ENCODE results near the gene STUM. TPM values are rescaled to one million over a fixed set of nuclear protein-coding genes. Genes with fewer than 3 reads are reported as not detected.

STUM gene
- total and polyA plus RNA-seq, 2 donors (not counting 1 experiment from before 2014, with no cell fraction given) = 0.01 TPM; not detected in 1

GRCh38 chr1:226586650-226587422 lies 38.3 kb downstream of the STUM start:
- Histone ChIP-seq H3K4me1 (ENCODE audit: control insufficient read depth, extremely low read depth, insufficient read depth, low read length) (no peaks in the 10 kb centered on the region), H3K36me3 (ENCODE audit: control insufficient read depth, insufficient read depth, low read length) (no peaks in the 10 kb centered on the region), H3K9ac (ENCODE audit: insufficient read depth, low read length) (no peak overlapping the region), H3K9me3 (ENCODE audit: control insufficient read depth, insufficient read depth, low read depth, low read length) (no peaks in the 10 kb centered on the region), H3K27me3 (ENCODE audit: control insufficient read depth, insufficient read depth, low read length) (no peaks in the 10 kb centered on the region), H3K79me2 (ENCODE audit: control insufficient read depth, insufficient read depth, low read length) (no peaks in the 10 kb centered on the region), H3K27ac (ENCODE audit: insufficient read depth, low read length) (no peak overlapping the region), H4K20me1 (ENCODE audit: control insufficient read depth, extremely low read depth, insufficient read depth, low read length) (no peaks in the 10 kb centered on the region), H3K4me3 (replicated peaks in 1 of 4; ENCODE audit: control extremely low read depth in 1 of 4, insufficient read depth in 1 of 4, low read depth in 3 of 4, low read length in 4 of 4) (no peak overlapping the region), H3K4me2 (ENCODE audit: extremely low read depth, insufficient read depth, low read length) (no peak overlapping the region), H2AFZ (ENCODE audit: low read length) (no peak overlapping the region)
- no peak for DNase-seq (ENCODE audit: low read depth in 2 of 2)
- TF ChIP-seq CTCF (conservative IDR thresholded peaks at IDR 0.05 in 1 of 2, IDR thresholded peaks at IDR 0.05 in 1 of 2; ENCODE audit: low read depth in 1 of 2, low read length in 2 of 2) = no peak
- no peak for TF ChIP-seq EZH2 (IDR thresholded peaks at IDR 0.05; ENCODE audit: low read length, missing control alignments)

GRCh38 chr1:226588484-226588883 lies 39.9 kb downstream of the STUM start:
- no peak overlapping the region for H3K4me2 ChIP-seq (ENCODE audit: extremely low read depth, insufficient read depth, low read length)
- no peak for DNase-seq (ENCODE audit: low read depth in 2 of 2)
- TF ChIP-seq EZH2 (IDR thresholded peaks at IDR 0.05; ENCODE audit: low read length, missing control alignments) (no peak), CTCF (conservative IDR thresholded peaks at IDR 0.05 in 1 of 2, IDR thresholded peaks at IDR 0.05 in 1 of 2; ENCODE audit: low read depth in 1 of 2, low read length in 2 of 2) (no peak)
- no peaks in the 10 kb centered on the region for H3K4me1 ChIP-seq (ENCODE audit: control insufficient read depth, extremely low read depth, insufficient read depth, low read length)
- no peak overlapping the region for H3K9ac ChIP-seq (ENCODE audit: insufficient read depth, low read length)
- no peaks in the 10 kb centered on the region for H3K36me3 ChIP-seq (ENCODE audit: control insufficient read depth, insufficient read depth, low read length)
- no peaks in the 10 kb centered on the region for H3K9me3 ChIP-seq (ENCODE audit: control insufficient read depth, insufficient read depth, low read depth, low read length)
- H3K27ac ChIP-seq (ENCODE audit: insufficient read depth, low read length) = no peak overlapping the region
- H3K4me3 ChIP-seq (replicated peaks in 1 of 4; ENCODE audit: control extremely low read depth in 1 of 4, insufficient read depth in 1 of 4, low read depth in 3 of 4, low read length in 4 of 4) = no peak overlapping the region
- H3K27me3 ChIP-seq (ENCODE audit: control insufficient read depth, insufficient read depth, low read length) = no peaks in the 10 kb centered on the region
- no peak overlapping the region for H2AFZ ChIP-seq (ENCODE audit: low read length)
- H3K79me2 ChIP-seq (ENCODE audit: control insufficient read depth, insufficient read depth, low read length) = no peaks in the 10 kb centered on the region
- H4K20me1 ChIP-seq (ENCODE audit: control insufficient read depth, extremely low read depth, insufficient read depth, low read length) = no peaks in the 10 kb centered on the region

- Histone ChIP-seq H3K9ac (ENCODE audit: insufficient read depth, low read length) (no peak overlapping the region), H3K36me3 (ENCODE audit: control insufficient read depth, insufficient read depth, low read length) (no peaks in the 10 kb centered on the region), H3K4me3 (replicated peaks in 1 of 4; ENCODE audit: control extremely low read depth in 1 of 4, insufficient read depth in 1 of 4, low read depth in 3 of 4, low read length in 4 of 4) (no peak overlapping the region), H3K79me2 (ENCODE audit: control insufficient read depth, insufficient read depth, low read length) (no peaks in the 10 kb centered on the region), H3K4me1 (ENCODE audit: control insufficient read depth, extremely low read depth, insufficient read depth, low read length) (no peaks in the 10 kb centered on the region), H3K27me3 (ENCODE audit: control insufficient read depth, insufficient read depth, low read length) (no peaks in the 10 kb centered on the region), H3K27ac (ENCODE audit: insufficient read depth, low read length) (no peak overlapping the region), H2AFZ (ENCODE audit: low read length) (no peak overlapping the region), H3K9me3 (ENCODE audit: control insufficient read depth, insufficient read depth, low read depth, low read length) (no peaks in the 10 kb centered on the region), H4K20me1 (ENCODE audit: control insufficient read depth, extremely low read depth, insufficient read depth, low read length) (no peaks in the 10 kb centered on the region), H3K4me2 (ENCODE audit: extremely low read depth, insufficient read depth, low read length) (no peak overlapping the region)
- no peak for TF ChIP-seq CTCF (conservative IDR thresholded peaks at IDR 0.05 in 1 of 2, IDR thresholded peaks at IDR 0.05 in 1 of 2; ENCODE audit: low read depth in 1 of 2, low read length in 2 of 2)
- peak; percentile 37 for TF ChIP-seq EZH2 (IDR thresholded peaks at IDR 0.05; ENCODE audit: low read length, missing control alignments)
- DNase-seq (ENCODE audit: low read depth in 2 of 2) = no peak
Measured at GRCh38 chr1:226589008-226589733, 40.6 kb downstream of the STUM start.

Data from fibroblast of lung (primary cell).